Activated T-helper 2 cell treated with anti-CD3 and anti-CD28 coated beads, Interferon-gamma antibody, Interleukin-2, Interleukin-4, amounts not matched to agents 10 μg/mL and 5 μg/mL and 100 μg/mL, durations not matched to agents 14 hours and 24 hours and 36 hours (primary cell): ENCODE results near the gene DIRAS1. TPM values are rescaled to one million over a fixed set of nuclear protein-coding genes. Genes with fewer than 3 reads are reported as not detected.
"Not testable (repeated sequence)": the region's sequence is repeated elsewhere in the genome, so short reads cannot be mapped to it uniquely, and the experiment has no call there.

Experiments used
- DNase-seq: peaks from one replicate; pipeline ENCODE4 v3.0.0; 2021; ENCODE audit warnings: low spot score
- H3K27ac Mint-ChIP-seq: one replicate; pipeline ENCODE4 v1.8.0; 2021; ENCODE audit warnings: mixed read lengths
- H3K27me3 Mint-ChIP-seq: one replicate; pipeline ENCODE4 v1.8.0; 2021; ENCODE audit warnings: low read depth, mixed read lengths
- H3K36me3 Mint-ChIP-seq: one replicate; pipeline ENCODE4 v1.8.0; 2021; ENCODE audit warnings: low read depth, mixed read lengths
- H3K4me1 Mint-ChIP-seq: one replicate; pipeline ENCODE4 v1.8.0; 2021; ENCODE audit warnings: low read depth, mixed read lengths
- H3K4me3 Mint-ChIP-seq: one replicate; pipeline ENCODE4 v1.8.0; 2021; ENCODE audit warnings: low read depth, mild to moderate bottlenecking, moderate library complexity, mixed read lengths
- H3K9me3 Mint-ChIP-seq: one replicate; pipeline ENCODE4 v1.8.0; 2021; ENCODE audit warnings: mixed read lengths
- intact Hi-C: fragments of 100-400 bp; cut with micrococcal nuclease; formaldehyde crosslinking; loops from one replicate; pipeline ENCODE4 v1.15.1; 2023
- total RNA-seq: library from RNA; stranded (reverse); gene quantifications from 2 replicates; pipeline ENCODE4 v1.2.3, GENCODE V29; 2022

The DIRAS1 gene
- total RNA-seq, 1 donor from 2014 or later = 0.39 TPM

DNA sequence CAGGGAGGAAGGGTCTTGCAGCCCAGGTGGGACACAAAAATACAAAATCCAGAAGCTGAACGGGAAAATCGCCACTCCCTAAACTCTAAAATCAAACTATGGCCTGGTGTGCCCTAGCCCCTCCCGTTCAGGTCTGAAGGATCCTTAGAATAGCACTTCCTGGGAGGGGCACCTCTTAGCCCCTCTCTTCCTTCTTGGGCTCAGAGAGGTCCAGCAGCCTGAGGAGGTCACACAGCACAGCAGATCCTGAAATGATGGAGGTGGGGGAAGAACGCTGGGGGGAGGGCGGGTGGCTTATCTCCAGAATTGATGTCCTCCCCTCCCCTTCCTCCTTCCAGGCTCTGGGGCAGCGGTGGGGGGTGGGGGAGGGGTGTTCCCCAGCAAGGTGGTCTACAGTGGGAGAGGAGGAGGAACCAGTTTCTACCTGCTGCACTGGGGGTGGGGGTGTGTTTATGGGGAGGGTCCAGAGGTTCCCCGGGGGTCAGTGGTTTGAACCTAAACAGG lies 1.9 kb downstream of the DIRAS1 start:
- no peak overlapping the region for H3K27ac Mint-ChIP-seq
- DNase-seq = no peak
- peaks cover 3% of the 10 kb centered on the region for H3K36me3 Mint-ChIP-seq
- H3K4me3 Mint-ChIP-seq = no peak overlapping the region
- intact Hi-C loops = no loop called here
- H3K4me1 Mint-ChIP-seq = no peaks in the 10 kb centered on the region
- peaks cover 11% of the 10 kb centered on the region for H3K9me3 Mint-ChIP-seq
- H3K27me3 Mint-ChIP-seq = peaks cover 21% of the 10 kb centered on the region

DNA sequence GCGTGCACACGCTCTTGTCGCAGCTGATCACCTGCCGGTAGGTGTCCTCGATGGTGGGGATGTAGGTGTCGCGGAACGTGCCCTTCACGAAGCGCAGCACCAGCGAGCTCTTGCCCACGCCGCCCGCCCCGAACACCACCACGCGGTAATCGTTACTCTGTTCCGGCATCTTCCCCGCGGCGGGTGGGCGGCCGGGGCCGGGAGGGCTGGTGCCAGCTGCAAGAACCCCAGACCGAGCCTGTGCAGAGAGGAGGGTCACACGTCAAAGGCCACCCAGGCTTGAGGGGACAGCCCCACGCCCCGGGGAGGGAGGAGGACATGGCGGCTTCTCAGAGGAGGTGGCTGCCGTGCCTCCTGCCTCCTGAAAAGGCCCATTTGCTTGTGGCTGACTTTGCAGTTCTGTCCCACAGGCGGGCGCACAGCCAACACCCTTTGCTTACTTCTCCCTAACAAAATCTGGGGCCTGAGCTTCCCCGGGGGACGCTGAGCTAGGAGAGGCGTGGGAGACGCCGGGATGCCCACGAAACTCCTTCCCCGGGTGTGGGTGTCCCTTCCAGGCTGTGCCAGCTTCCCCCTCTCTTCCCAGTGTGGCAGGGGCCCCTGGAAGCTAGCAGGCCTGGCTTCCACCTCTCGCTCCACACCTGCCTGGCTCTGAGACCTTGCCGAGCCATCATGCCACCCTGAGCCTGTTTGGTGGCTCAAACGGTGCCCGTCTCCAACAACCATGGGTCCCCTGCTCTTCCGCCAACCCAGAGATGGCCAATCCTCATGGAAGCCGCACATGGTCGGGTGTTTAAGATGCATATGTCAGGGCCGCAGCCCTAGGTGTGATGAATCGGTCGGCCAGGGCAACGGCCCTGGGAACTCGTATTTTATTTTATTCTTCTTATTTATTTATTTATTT lies 3.3 kb downstream of the DIRAS1 start:
- DNase-seq = no peak
- Mint-ChIP-seq H3K4me1 (no peaks in the 10 kb centered on the region), H3K4me3 (no peak overlapping the region), H3K27ac (no peak overlapping the region), H3K36me3 (peaks cover 3% of the 10 kb centered on the region), H3K9me3 (peaks cover 11% of the 10 kb centered on the region), H3K27me3 (peaks cover 20% of the 10 kb centered on the region)
- intact Hi-C loops = no loop called here

DNA sequence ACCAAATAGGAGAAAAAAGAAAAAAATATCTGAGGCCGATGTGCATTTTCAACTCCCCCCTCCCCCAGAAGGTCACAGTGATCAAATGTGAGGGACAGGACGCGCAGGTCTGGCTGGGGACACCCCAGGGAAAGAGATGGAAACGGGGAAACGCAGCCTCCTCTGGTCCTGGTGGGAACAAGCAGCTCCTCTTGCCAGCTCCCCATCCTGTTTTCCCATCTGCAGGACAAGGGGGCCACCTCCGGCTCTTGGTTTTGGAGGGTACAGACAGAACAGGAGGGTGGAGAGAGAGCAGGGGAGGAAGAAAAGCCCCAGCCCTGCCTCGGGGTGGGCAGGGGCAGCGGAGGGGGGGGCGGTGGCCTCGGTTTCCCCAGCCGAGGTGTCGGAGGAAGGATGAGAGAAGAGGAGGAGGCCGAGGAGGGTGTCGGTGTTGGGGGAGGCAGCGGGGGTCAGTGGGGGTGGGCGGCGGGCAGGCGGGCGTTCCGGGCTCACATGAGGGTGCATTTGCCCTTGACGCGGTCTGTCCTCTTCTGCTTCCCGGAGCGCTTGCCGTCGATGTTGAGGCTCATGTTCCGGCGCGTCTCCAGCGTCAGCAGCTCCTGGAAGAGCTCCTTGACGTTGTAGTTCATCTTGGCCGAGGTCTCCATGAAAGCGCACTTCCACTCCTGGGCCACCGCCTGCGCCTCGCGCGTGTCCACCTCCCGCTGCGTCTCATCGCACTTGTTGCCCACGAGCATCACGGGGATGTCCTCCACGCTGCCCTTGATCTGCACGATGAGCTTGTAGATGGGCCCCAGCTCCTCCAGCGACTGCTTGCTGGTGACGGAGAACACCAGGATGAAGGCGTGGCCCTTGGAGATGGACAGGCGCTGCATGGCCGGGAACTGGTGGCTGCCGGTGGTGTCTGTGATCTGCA lies 4.2 kb downstream of the DIRAS1 start:
- H3K36me3 Mint-ChIP-seq = peaks cover 3% of the 10 kb centered on the region
- intact Hi-C loops = no loop called here
- H3K4me1 Mint-ChIP-seq = no peaks in the 10 kb centered on the region
- H3K27me3 Mint-ChIP-seq = peaks cover 16% of the 10 kb centered on the region
- peaks cover 11% of the 10 kb centered on the region for H3K9me3 Mint-ChIP-seq
- H3K27ac Mint-ChIP-seq = no peak overlapping the region
- no peak overlapping the region for H3K4me3 Mint-ChIP-seq
- no peak for DNase-seq

DNA sequence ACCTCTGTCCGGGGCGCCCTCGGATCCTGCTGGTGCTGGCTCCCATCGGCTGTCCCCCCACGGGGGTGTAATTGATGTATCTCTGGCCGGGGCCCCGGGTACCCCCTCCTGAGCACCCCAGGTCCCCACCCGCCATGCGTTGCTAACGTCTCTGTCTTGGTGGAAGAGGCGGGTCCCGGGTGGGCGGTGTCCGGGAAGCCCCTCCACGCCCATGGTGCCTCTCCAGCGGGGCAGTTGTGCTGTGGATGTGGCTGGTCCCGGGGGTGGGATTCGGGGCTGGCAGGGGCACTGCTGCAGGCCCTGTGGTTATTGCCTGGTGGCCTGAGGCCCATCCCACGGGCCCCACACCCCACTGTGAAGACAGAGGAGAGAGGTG lies 4.9 kb downstream of the DIRAS1 start:
- Mint-ChIP-seq H3K9me3 (peaks cover 11% of the 10 kb centered on the region), H3K4me1 (no peaks in the 10 kb centered on the region), H3K27me3 (peaks cover 11% of the 10 kb centered on the region), H3K36me3 (peaks cover 3% of the 10 kb centered on the region), H3K4me3 (no peak overlapping the region), H3K27ac (no peak overlapping the region)
- DNase-seq = no peak
- intact Hi-C loops = no loop called here

DNA sequence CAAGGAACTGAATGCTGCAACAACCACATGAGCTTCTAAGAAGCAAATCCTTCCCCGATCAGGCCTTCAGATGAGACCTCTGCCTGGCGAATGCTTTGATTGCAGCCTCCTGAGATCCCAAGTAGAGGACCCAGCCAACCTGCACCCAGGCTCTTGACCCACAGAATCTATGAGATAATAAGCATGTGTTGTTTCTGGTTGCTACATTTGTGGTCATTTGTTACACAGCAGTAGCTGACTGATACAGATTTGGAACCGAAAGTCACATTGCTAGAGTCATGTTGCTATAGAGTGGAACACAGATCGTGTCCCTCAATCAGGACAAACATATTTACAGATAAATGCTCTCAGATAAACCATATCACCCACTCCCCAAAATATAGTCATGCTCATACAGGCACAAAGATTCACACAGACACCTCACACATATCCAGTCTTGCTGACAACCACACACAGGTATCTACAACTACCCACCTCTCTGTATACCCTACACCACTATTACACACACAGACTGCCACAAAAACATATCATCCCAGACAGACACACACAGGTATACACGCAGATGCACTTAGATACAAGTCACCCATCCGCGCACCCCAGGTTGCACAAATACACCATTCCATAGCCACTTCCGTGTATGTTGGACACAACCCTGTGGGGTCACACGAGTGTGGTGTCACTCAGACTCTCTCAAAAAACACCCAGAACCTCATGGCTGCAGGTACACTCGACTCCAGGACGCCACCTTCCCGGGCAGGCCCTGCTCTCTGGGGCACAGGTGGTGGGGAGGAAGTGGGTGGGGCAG lies 5.5 kb downstream of the DIRAS1 start:
- H3K27me3 Mint-ChIP-seq = peaks cover 11% of the 10 kb centered on the region
- no peak overlapping the region for H3K4me3 Mint-ChIP-seq
- no peaks in the 10 kb centered on the region for H3K4me1 Mint-ChIP-seq
- DNase-seq = no peak
- H3K27ac Mint-ChIP-seq = no peak overlapping the region
- H3K9me3 Mint-ChIP-seq = peaks cover 11% of the 10 kb centered on the region
- intact Hi-C loops = no loop called here
- H3K36me3 Mint-ChIP-seq = peaks cover 3% of the 10 kb centered on the region

DNA sequence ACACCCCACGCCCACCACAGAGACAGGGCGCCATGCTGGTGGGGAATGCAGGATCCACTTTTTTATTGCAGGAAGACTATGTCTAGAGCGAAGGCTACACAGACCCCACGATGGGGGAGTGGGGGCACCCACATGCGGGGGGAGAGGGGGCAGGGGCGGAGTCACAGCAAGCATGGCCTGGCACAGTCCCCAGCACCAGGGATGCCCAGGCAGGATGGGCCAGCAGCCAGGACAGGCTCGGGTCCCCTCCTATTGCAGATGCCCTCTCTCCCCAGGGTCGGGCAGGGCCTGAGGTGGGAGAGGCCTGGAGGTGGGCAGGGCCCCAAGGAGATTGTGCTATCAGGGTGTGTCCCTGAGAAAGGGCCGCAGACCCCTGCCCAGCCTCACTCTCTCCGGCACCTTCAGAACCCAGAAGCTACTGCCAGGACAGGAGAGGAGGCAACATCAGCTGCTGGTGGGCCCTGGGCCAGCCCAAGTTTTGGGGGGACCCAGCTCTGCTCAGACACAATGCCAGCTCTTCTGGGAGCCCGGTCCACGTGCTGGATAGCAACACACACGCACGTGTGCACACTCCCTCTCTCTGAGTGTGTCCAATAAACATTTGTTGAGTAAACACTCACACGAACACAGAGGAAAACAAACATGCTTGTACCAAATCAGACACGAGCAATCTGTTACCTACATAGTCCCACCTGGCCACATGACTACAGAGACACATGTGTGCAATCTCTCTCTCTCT lies 6.5 kb downstream of the DIRAS1 start:
- intact Hi-C loops = no loop called here
- H3K36me3 Mint-ChIP-seq = peaks cover 3% of the 10 kb centered on the region
- no peak overlapping the region for H3K27ac Mint-ChIP-seq
- peaks cover 7% of the 10 kb centered on the region for H3K27me3 Mint-ChIP-seq
- H3K4me1 Mint-ChIP-seq = no peaks in the 10 kb centered on the region
- H3K9me3 Mint-ChIP-seq = peaks cover 11% of the 10 kb centered on the region
- H3K4me3 Mint-ChIP-seq = no peak overlapping the region
- DNase-seq = no peak

DNA sequence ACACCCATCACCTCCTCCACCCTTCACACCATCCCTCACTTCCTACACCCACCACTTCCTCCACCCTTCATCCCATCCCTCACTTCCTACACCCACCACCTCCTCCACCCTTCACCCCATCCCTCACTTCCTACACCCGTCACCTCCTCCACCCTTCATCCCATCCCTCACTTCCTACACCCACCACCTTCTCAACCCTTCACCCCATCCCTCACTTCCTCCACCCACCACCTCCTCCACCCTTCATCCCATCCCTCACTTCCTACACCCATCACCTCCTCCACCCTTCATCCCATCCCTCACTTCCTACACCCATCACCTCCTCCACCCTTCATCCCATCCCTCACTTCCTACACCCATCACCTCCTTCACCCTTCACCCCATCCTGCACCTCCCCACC lies 7.1 kb downstream of the DIRAS1 start:
- H3K27me3 Mint-ChIP-seq, H3K4me1 Mint-ChIP-seq, H3K36me3 Mint-ChIP-seq, DNase-seq, intact Hi-C loops, H3K27ac Mint-ChIP-seq, H3K4me3 Mint-ChIP-seq: not testable (repeated sequence)
- H3K9me3 Mint-ChIP-seq = peaks cover 11% of the 10 kb centered on the region

DNA sequence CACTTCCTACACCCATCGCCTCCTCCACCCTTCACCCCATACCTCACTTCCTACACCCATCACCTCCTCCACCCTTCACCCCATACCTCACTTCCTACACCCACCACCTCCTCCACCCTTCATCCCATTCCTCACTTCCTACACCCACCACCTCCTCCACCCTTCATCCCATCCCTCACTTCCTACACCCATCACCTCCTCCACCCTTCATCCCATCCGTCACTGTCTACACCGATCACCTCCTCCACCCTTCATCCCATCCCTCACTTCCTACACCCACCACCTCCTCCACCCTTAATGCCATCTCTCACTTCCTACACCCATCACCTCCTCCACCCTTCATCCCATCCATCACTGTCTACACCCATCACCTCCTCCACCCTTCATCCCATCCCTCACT lies 8.0 kb downstream of the DIRAS1 start:
- H3K27me3 Mint-ChIP-seq, H3K4me3 Mint-ChIP-seq, H3K4me1 Mint-ChIP-seq, DNase-seq, H3K27ac Mint-ChIP-seq, H3K36me3 Mint-ChIP-seq, intact Hi-C loops: not testable (repeated sequence)
- H3K9me3 Mint-ChIP-seq = peaks cover 11% of the 10 kb centered on the region

DNA sequence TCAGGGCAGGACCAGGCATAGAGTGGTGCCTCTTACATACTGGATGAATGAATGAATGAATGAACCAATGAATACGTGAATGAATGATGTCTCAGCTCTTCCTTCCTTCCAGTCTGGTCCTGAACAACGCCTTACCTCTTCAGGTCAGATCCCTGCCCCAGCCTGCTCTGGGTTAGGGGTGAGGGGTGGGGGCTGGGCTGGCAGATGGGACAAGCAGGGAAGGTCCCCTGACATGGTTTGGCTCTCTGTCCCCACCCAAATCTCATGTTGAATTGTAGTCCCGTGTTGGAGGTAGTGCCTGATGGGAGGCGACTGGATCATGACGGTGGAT lies 9.3 kb downstream of the DIRAS1 start:
- no peak overlapping the region for H3K4me3 Mint-ChIP-seq
- H3K36me3 Mint-ChIP-seq = peaks cover 3% of the 10 kb centered on the region
- intact Hi-C loops = no loop called here
- DNase-seq = no peak
- H3K27me3 Mint-ChIP-seq = no peaks in the 10 kb centered on the region
- H3K27ac Mint-ChIP-seq = no peak overlapping the region
- no peaks in the 10 kb centered on the region for H3K4me1 Mint-ChIP-seq
- peaks cover 11% of the 10 kb centered on the region for H3K9me3 Mint-ChIP-seq

DNA sequence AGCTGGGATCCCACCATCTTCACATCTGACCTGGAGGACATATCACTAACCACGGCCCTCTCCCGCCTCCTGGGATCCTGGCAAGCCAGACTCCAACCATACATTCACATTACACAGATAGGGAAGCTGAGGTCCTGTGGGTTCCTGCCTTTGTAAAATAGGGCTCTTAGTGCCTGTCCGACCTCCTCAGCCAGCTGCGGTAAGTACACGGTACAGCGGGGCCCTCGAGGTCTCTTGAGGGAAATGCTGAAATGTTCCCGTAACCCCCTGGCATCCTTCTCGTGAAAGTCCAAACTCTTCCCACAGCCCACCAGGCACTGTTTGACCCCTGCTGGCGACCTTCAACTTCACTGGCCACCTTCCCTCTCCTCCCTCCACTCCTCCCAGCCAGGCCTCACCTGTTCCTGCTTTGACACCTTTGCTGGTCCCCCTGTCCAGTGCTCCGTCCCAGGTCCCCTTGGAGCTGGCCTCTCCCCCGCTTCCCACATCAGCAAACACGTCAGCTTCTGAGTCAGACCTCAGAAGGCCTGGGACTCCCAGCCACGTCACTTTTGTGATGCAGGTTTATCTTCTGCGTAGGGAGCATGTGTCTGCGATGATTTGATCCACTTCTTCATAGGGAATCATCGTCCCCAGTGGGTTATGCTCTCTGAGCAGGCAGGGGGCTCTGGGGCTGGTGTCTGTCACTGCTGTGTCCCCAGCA lies 9.8 kb downstream of the DIRAS1 start:
- intact Hi-C loops = no loop called here
- H3K4me3 Mint-ChIP-seq = no peak overlapping the region

DNA sequence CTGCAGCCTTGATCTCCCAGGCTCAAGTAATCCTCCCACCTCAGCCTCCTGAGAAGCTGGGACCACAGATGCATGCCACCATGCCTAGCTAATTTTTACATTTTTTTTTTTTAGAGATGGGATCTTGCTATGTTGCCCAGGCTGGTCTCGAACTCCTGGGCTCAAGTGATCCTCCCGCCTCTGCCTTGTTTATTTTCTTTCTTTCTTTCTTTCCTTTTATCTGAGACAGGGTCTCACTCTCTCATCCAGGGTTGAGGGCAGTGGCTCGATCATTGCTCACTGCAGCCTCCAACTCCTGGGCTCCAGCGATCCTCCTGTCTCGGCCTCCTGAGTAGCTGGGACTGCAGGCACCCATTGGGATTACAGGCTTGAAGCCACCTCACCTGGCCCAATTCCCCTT lies 14.9 kb downstream of the DIRAS1 start:
- DNase-seq = no peak
- H3K4me1 Mint-ChIP-seq = peaks cover 4% of the 10 kb centered on the region

More for the DNA sequence above, 9.8 kb downstream of the DIRAS1 start:
- no peak overlapping the region for H3K27ac Mint-ChIP-seq
- no peak for DNase-seq
- H3K4me1 Mint-ChIP-seq = no peaks in the 10 kb centered on the region
- H3K36me3 Mint-ChIP-seq = peaks cover 3% of the 10 kb centered on the region
- no peaks in the 10 kb centered on the region for H3K27me3 Mint-ChIP-seq
- peaks cover 11% of the 10 kb centered on the region for H3K9me3 Mint-ChIP-seq

More for the DNA sequence above, 14.9 kb downstream of the DIRAS1 start:
- H3K27ac Mint-ChIP-seq = no peak overlapping the region
- H3K9me3 Mint-ChIP-seq = no peaks in the 10 kb centered on the region
- no peaks in the 10 kb centered on the region for H3K36me3 Mint-ChIP-seq
- peaks cover 7% of the 10 kb centered on the region for H3K27me3 Mint-ChIP-seq
- intact Hi-C loops = no loop called here
- no peak overlapping the region for H3K4me3 Mint-ChIP-seq
